ENCODE measurements around the gene MIA2. TPM values are rescaled to one million over a fixed set of nuclear protein-coding genes. Genes with fewer than 3 reads are reported as not detected.

The MIA2 gene
- total and polyA plus RNA-seq, 9 of the 15 experiments (the other 6 are each of a cell fraction or from before 2014, with no cell fraction given) = 6.0 to 21.8 (median 12.8) TPM

- TF ChIP-seq TAF7 (tag; IDR thresholded peaks at IDR 0.05) = no peak
Measured at GRCh38 chr14:39211109-39211741, 22.5 kb upstream of the MIA2 start (continued).

GRCh38 chr14:39212034-39212433 lies 21.7 kb upstream of the MIA2 start:
- no peak for FAIRE-seq
- no peak overlapping the region for H3K9ac ChIP-seq (ENCODE audit: insufficient read depth in 1 of 2, low read depth in 2 of 2, low read length in 2 of 2)
- H3K4me3 ChIP-seq = no peak overlapping the region
- ATAC-seq = peak; percentile 67
- no peaks in the 10 kb centered on the region for H4K20me1 ChIP-seq (replicated peaks; ENCODE audit: control insufficient read depth, insufficient read depth, low read length)
- DNase-seq (ENCODE audit: extremely low read depth in 1 of 4, low spot score in 3 of 4) = no peak
- H3K4me1 ChIP-seq (replicated peaks in 1 of 2; ENCODE audit: control insufficient read depth in 2 of 2, insufficient read depth in 2 of 2, low read length in 2 of 2) = no peaks in the 10 kb centered on the region
- no TSS peak for BruUV-seq (replicated peaks)
- no peaks in the 10 kb centered on the region for H3K27me3 ChIP-seq (ENCODE audit: control insufficient read depth in 2 of 2, insufficient read depth in 2 of 2, low read length in 2 of 2)
- H3K36me3 ChIP-seq (ENCODE audit: control insufficient read depth, insufficient read depth, low read length) = no peaks in the 10 kb centered on the region
- no peaks in the 10 kb centered on the region for H3K79me2 ChIP-seq (ENCODE audit: control insufficient read depth, insufficient read depth, low read length)
- no peak overlapping the region for H2AFZ ChIP-seq (ENCODE audit: low read depth, low read length)
- no peak overlapping the region for H3K27ac ChIP-seq (ENCODE audit: extremely low read depth, low read depth, low read length)
- POLR2A ChIA-PET = no interaction called here
- H3K4me2 ChIP-seq (ENCODE audit: insufficient read depth, low read length) = no peak overlapping the region
- intact Hi-C loops (cut with micrococcal nuclease) (no loop called here), in situ Hi-C loops (cut with MboI) (no loop called here)
- TF ChIP-seq HSF4 (CRISPR knock-in tag; IDR thresholded peaks at IDR 0.05; ENCODE audit: borderline replicate concordance) (no peak), NFIC (IDR thresholded peaks at IDR 0.05) (peak; percentile 16; the same call in 1 of the 2 replicates)
- CTCF ChIA-PET (ENCODE audit: low intra/inter-chr PET ratio) = no interaction called here
- H3K9me1 ChIP-seq (ENCODE audit: control insufficient read depth, insufficient read depth, low read length) = no peaks in the 10 kb centered on the region
- H3K9me3 ChIP-seq (replicated peaks; ENCODE audit: control insufficient read depth, insufficient read depth, low read depth, low read length) = no peaks in the 10 kb centered on the region
- 15% methylated on average over 2 of the region's 3 CpGs for WGBS (ENCODE audit: insufficient coverage, low coverage, missing lambda C conversion rate)

- H3K79me2 ChIP-seq (ENCODE audit: control insufficient read depth, insufficient read depth, low read length) = no peaks in the 10 kb centered on the region
- no peaks in the 10 kb centered on the region for H3K4me1 ChIP-seq (replicated peaks in 1 of 2; ENCODE audit: control insufficient read depth in 2 of 2, insufficient read depth in 2 of 2, low read length in 2 of 2)
- no peak overlapping the region for H3K9ac ChIP-seq (ENCODE audit: insufficient read depth in 1 of 2, low read depth in 2 of 2, low read length in 2 of 2)
- no peaks in the 10 kb centered on the region for H3K36me3 ChIP-seq (ENCODE audit: control insufficient read depth, insufficient read depth, low read length)
- FAIRE-seq (no peak), ATAC-seq (no peak), DNase-seq (ENCODE audit: extremely low read depth in 1 of 4, low spot score in 3 of 4) (no peak)
- no peak overlapping the region for H3K4me2 ChIP-seq (ENCODE audit: insufficient read depth, low read length)
- no peak overlapping the region for H3K27ac ChIP-seq (ENCODE audit: extremely low read depth, low read depth, low read length)
- H3K4me3 ChIP-seq = no peak overlapping the region
- ChIA-PET POLR2A (no interaction called here), CTCF (ENCODE audit: low intra/inter-chr PET ratio) (no interaction called here)
- WGBS (ENCODE audit: insufficient coverage, low coverage, missing lambda C conversion rate) = 18% methylated on average over 1 of the region's 1 CpG
- H3K9me1 ChIP-seq (ENCODE audit: control insufficient read depth, insufficient read depth, low read length) = no peaks in the 10 kb centered on the region
- no peaks in the 10 kb centered on the region for H4K20me1 ChIP-seq (replicated peaks; ENCODE audit: control insufficient read depth, insufficient read depth, low read length)
- no peaks in the 10 kb centered on the region for H3K27me3 ChIP-seq (ENCODE audit: control insufficient read depth in 2 of 2, insufficient read depth in 2 of 2, low read length in 2 of 2)
- no peak overlapping the region for H2AFZ ChIP-seq (ENCODE audit: low read depth, low read length)
- BruUV-seq (replicated peaks) = no TSS peak
- H3K9me3 ChIP-seq (replicated peaks; ENCODE audit: control insufficient read depth, insufficient read depth, low read depth, low read length) = no peaks in the 10 kb centered on the region
- in situ Hi-C loops (cut with MboI) (no loop called here), intact Hi-C loops (cut with micrococcal nuclease) (no loop called here)
- TF ChIP-seq CTCFL (IDR thresholded peaks at IDR 0.05; ENCODE audit: borderline replicate concordance, insufficient read depth, low read depth, low read length, poor library complexity, severe bottlenecking) (no peak), BACH1 (tag; IDR thresholded peaks at IDR 0.05) (no peak), ARID3A (IDR thresholded peaks at IDR 0.05; ENCODE audit: borderline replicate concordance, low read depth, low read length) (no peak), FOXK2 (conservative IDR thresholded peaks at IDR 0.05 in 1 of 2, IDR thresholded peaks at IDR 0.05 in 1 of 2; ENCODE audit: low read depth in 2 of 2) (no peak), TCF3 (CRISPR knock-in tag; IDR thresholded peaks at IDR 0.05) (no peak)
Measured at GRCh38 chr14:39212693-39213092, 21.0 kb upstream of the MIA2 start.
